SK-N-SH (cell line): ENCODE measurements around the gene NTRK2.

ENCODE experiments used
- EZH2phosphoT487 ChIP-seq: fragments of 200-600 bp; sonication (generic); IDR thresholded peaks from 2 replicates; pipeline ENCODE4 v1.6.1; 2017; ENCODE audit warnings: low read depth, mixed run types, mild to moderate bottlenecking, antibody characterized with exemption, moderate library complexity, borderline replicate concordance
- GABPA ChIP-seq: IDR thresholded peaks from 2 replicates; pipeline ENCODE4 v1.4.0; 2012; ENCODE audit warnings: low read depth, mild to moderate bottlenecking
- GATA2 ChIP-seq: sonication (generic); formaldehyde crosslinking; IDR thresholded peaks from 2 replicates; pipeline ENCODE4 v1.5.0; 2020; ENCODE audit warnings: mild to moderate bottlenecking, missing genetic modification reagents
- MXI1 ChIP-seq: IDR thresholded peaks from 2 replicates; pipeline ENCODE4 v1.6.1; 2012; ENCODE audit warnings: mild to moderate bottlenecking, low read depth, low read length, improper control_type of control experiment
- SMC3 ChIP-seq: IDR thresholded peaks from 2 replicates; pipeline ENCODE4 v1.6.1; 2012; ENCODE audit warnings: low read depth, low read length, improper control_type of control experiment
- TCF12 ChIP-seq: IDR thresholded peaks from 2 replicates; pipeline ENCODE4 v1.4.0; 2012
- YY1 ChIP-seq: IDR thresholded peaks from 2 replicates; pipeline ENCODE4 v1.4.0; 2012; ENCODE audit warnings: low read depth, mild to moderate bottlenecking
- TF ChIP-seq, protein P1 (sequence below): fragments of 200-600 bp; sonication (generic); IDR thresholded peaks from 2 replicates; pipeline ENCODE4 v1.6.1; 2017; ENCODE audit warnings: antibody characterized with exemption, mild to moderate bottlenecking, moderate library complexity

DNA sequence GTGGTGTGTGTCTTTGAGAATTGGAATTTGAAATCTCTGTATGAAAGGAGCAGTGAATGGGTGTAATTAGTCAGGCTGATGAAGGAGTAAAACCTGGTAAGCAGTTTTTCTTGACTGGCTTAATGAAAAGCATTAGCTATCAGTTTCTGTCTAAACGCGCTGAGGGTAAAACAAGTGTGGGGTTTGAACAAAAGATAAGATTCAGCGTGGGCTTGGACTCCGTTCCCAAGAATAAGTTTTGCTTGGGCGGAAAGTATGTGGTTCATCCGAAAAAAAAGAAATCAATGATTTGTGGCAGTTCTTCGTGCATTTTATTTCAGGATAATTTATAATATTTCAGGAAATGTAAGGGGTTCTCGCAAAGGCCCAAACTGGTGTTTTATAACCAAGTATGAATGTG lies 217.3 kb downstream of the NTRK2 start:
- TF ChIP-seq YY1: no peak
- TF ChIP-seq, protein P1, sequence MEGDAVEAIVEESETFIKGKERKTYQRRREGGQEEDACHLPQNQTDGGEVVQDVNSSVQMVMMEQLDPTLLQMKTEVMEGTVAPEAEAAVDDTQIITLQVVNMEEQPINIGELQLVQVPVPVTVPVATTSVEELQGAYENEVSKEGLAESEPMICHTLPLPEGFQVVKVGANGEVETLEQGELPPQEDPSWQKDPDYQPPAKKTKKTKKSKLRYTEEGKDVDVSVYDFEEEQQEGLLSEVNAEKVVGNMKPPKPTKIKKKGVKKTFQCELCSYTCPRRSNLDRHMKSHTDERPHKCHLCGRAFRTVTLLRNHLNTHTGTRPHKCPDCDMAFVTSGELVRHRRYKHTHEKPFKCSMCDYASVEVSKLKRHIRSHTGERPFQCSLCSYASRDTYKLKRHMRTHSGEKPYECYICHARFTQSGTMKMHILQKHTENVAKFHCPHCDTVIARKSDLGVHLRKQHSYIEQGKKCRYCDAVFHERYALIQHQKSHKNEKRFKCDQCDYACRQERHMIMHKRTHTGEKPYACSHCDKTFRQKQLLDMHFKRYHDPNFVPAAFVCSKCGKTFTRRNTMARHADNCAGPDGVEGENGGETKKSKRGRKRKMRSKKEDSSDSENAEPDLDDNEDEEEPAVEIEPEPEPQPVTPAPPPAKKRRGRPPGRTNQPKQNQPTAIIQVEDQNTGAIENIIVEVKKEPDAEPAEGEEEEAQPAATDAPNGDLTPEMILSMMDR: no peak
- TF ChIP-seq GABPA: no peak
- no peak for TF ChIP-seq GATA2 (CRISPR knock-in tag)
- no peak for TF ChIP-seq EZH2phosphoT487
- TF ChIP-seq MXI1: no peak
- TF ChIP-seq TCF12: no peak
- TF ChIP-seq SMC3: no peak
